Measurements from ENCODE around the gene ALOXE3.
A peak's percentile ranks its signal among the peaks of the same experiment; 100 is the strongest.

Gene ALOXE3

GRCh38 chr17:8117980-8118768 lies at the start of gene ALOXE3:
ALOXE3 (minus strand) TSS chr17:8118514; CDS start chr17:8117990, 524 bp downstream.
- FAIRE-seq, result no peak

- FAIRE-seq, result no peak
Observed at GRCh38 chr17:8167526-8167925, 49.2 kb upstream of the ALOXE3 start.

- no peak for FAIRE-seq
Observed at GRCh38 chr17:8166731-8167130, 48.4 kb upstream of the ALOXE3 start.

- no peak for FAIRE-seq
Observed at GRCh38 chr17:8164815-8165131, 46.5 kb upstream of the ALOXE3 start.

- no peak for FAIRE-seq
Observed at GRCh38 chr17:8163978-8164814, 45.9 kb upstream of the ALOXE3 start.

GRCh38 chr17:8162997-8163977 lies 45.0 kb upstream of the ALOXE3 start:
- no peak for FAIRE-seq

GRCh38 chr17:8162233-8162996 lies 44.1 kb upstream of the ALOXE3 start, which contains the start of gene VAMP2:
VAMP2 (minus strand) TSS chr17:8162948; CDS start chr17:8162879, 69 bp downstream.
- no peak for FAIRE-seq

GRCh38 chr17:8161289-8162232 lies 43.2 kb upstream of the ALOXE3 start:
- FAIRE-seq, result no peak

- no peak for FAIRE-seq
Observed at GRCh38 chr17:8160741-8161221, 42.5 kb upstream of the ALOXE3 start.

- no peak for FAIRE-seq
Observed at GRCh38 chr17:8160224-8160577, 41.9 kb upstream of the ALOXE3 start.

GRCh38 chr17:8159459-8160223 lies 41.3 kb upstream of the ALOXE3 start:
- no peak for FAIRE-seq

- FAIRE-seq, result no peak
Observed at GRCh38 chr17:8159032-8159400, 40.7 kb upstream of the ALOXE3 start.

- FAIRE-seq, result peak; percentile 17
Observed at GRCh38 chr17:8158267-8159031, 40.1 kb upstream of the ALOXE3 start.

- FAIRE-seq, result peak; percentile 99
Observed at GRCh38 chr17:8156246-8156992, 38.1 kb upstream of the ALOXE3 start.

- no peak for FAIRE-seq
Observed at GRCh38 chr17:8155996-8156245, 37.6 kb upstream of the ALOXE3 start.

- no peak for FAIRE-seq
Observed at GRCh38 chr17:8155231-8155995, 37.1 kb upstream of the ALOXE3 start.

- no peak for FAIRE-seq
Observed at GRCh38 chr17:8154608-8155155, 36.4 kb upstream of the ALOXE3 start.

Data from islet of Langerhans (tissue), 1 donor.